ENCODE results near the gene SIAH3.

The SIAH3 gene

DNA sequence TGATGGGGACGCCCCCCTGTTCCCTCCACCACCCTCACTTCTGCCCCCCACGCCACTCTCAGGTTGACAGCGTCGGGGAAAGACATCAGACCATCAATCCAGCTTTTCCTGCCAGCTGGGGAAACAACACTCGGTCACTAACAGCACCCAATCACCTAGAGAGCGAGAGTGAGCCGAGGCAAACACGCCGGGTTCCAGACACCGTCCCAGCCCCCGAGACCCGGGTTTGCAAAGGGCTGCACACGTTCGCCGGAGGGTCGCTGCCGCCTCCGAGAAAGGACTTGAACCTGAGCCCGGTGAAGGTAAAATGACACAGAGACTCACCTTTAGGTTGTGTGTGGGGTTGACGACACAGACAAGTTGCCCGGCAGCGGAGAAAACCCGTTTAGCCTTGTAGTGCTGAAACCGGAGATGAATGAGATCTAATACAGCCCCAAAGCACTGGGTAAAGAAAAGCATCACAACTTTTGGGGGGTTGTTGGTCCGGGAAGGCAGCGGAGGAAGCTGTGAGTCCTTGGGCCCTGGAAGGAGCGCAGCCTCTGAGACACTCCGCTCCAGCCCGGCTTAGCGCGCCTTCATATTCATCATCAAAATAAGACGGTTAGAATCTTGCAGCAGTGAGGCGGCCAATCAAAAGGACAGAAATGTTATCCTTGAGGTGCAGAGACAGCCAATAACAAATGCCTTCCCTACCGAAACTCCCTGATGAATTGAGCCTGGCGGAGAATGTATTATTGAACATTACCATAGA, at the start of gene SIAH3:
Gene SIAH3, minus strand, starts transcription at position 583 of the 751 bp plus-strand sequence. Its CDS starts 124 bp downstream, at position 459.
- H3K9me3 Mint-ChIP-seq, result peaks cover 3% of the 10 kb centered on the region
- H3K4me3 Mint-ChIP-seq, result peak within 1 kb of the TSS; percentile 36
- H3K27me3 Mint-ChIP-seq, result peaks cover 85% of the 10 kb centered on the region
- no peak within 1 kb of the TSS for H3K27ac Mint-ChIP-seq
- H3K4me1 Mint-ChIP-seq, result peaks cover 24% of the 10 kb centered on the region
- no peak for ATAC-seq
- no peaks in the 10 kb centered on the region for H3K36me3 Mint-ChIP-seq

DNA sequence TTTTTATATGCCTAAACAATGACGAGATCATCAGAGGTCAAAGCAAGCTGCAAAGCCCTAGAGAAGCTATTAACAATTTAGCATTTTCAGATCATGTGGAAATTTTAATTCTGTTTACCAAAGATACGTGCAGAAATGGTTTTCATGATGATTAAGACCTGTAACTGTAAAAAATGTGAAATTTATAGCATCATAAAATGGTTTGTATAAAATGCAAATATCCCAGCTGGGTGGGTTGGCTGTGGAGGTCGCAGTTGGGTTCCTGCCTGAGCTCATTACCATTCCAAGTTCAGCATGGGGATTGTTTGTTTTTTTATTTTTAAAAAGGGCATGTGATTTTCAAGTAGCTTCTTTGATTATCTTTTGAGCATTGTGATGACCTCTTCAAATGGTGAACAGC, 47.9 kb upstream of the SIAH3 start:
- H3K27me3 Mint-ChIP-seq, result peaks cover 44% of the 10 kb centered on the region

GRCh38 chr13:45897562-45897961, 46.0 kb upstream of the SIAH3 start:
- ATAC-seq, result no peak
- no peaks in the 10 kb centered on the region for H3K9me3 Mint-ChIP-seq
- no peak overlapping the region for H3K4me3 Mint-ChIP-seq
- peaks cover 38% of the 10 kb centered on the region for H3K27me3 Mint-ChIP-seq
- H3K36me3 Mint-ChIP-seq, result no peaks in the 10 kb centered on the region
- no peaks in the 10 kb centered on the region for H3K4me1 Mint-ChIP-seq
- no peak overlapping the region for H3K27ac Mint-ChIP-seq

More for the DNA sequence above, 47.9 kb upstream of the SIAH3 start:
- H3K9me3 Mint-ChIP-seq, result no peaks in the 10 kb centered on the region
- H3K27ac Mint-ChIP-seq, result no peak overlapping the region
- ATAC-seq, result no peak
- no peaks in the 10 kb centered on the region for H3K4me1 Mint-ChIP-seq
- no peak overlapping the region for H3K4me3 Mint-ChIP-seq
- no peaks in the 10 kb centered on the region for H3K36me3 Mint-ChIP-seq

- Mint-ChIP-seq H3K4me1 (no peaks in the 10 kb centered on the region), H3K4me3 (no peak overlapping the region), H3K27me3 (peaks cover 51% of the 10 kb centered on the region), H3K9me3 (no peaks in the 10 kb centered on the region), H3K36me3 (no peaks in the 10 kb centered on the region), H3K27ac (no peak overlapping the region)
- ATAC-seq, result no peak
Observed at GRCh38 chr13:45896285-45896684, 44.7 kb upstream of the SIAH3 start.

DNA sequence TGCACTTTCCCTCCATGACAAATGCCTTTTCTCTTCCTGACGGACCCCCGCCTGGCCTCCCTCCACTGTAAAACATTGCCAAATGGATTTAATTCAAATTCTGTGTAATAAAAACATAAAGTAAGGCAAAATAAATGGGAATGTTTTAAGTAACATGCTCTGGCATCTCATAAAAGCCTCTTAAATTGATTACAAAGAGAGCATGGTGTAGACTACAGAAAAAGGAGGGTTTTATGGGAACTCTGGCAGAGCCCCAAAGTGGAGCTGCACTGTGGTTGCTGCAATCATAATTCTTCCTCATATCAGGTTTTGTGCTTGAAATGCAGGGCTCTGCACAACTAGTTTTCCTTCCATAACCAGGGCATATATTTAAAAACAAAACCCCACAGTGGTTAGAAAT, 44.3 kb upstream of the SIAH3 start:
- H3K4me3 Mint-ChIP-seq, result no peak overlapping the region
- H3K36me3 Mint-ChIP-seq, result no peaks in the 10 kb centered on the region
- ATAC-seq, result no peak
- no peaks in the 10 kb centered on the region for H3K9me3 Mint-ChIP-seq
- no peaks in the 10 kb centered on the region for H3K4me1 Mint-ChIP-seq
- H3K27me3 Mint-ChIP-seq, result peaks cover 52% of the 10 kb centered on the region
- no peak overlapping the region for H3K27ac Mint-ChIP-seq

DNA sequence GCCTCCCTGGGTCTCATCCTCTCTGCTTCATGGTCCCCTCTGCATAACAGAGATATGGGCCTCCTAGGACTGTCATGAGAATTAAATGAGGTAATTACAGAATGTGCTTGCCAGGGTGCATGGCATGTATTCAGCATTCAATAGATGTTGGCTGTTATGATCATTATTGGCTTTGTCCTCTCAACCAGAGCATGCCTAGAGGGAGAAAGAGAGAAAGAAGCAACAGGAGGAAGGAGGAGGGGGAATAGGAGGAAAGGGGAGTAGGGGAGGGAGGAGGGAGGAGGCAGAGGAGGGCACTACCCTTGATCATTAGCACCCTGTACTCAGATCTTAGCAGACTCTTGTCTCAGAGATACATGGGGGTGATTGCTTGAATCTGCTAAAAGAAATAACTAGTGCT, 41.0 kb upstream of the SIAH3 start:
- Mint-ChIP-seq H3K4me3 (no peak overlapping the region), H3K4me1 (no peaks in the 10 kb centered on the region), H3K27ac (no peak overlapping the region), H3K36me3 (no peaks in the 10 kb centered on the region), H3K9me3 (no peaks in the 10 kb centered on the region), H3K27me3 (peaks cover 45% of the 10 kb centered on the region)
- ATAC-seq, result no peak

- ATAC-seq, result peak; percentile 39
- Mint-ChIP-seq H3K36me3 (no peaks in the 10 kb centered on the region), H3K27me3 (peaks cover 30% of the 10 kb centered on the region), H3K27ac (no peak overlapping the region), H3K9me3 (no peaks in the 10 kb centered on the region), H3K4me3 (no peak overlapping the region), H3K4me1 (no peaks in the 10 kb centered on the region)
Observed at GRCh38 chr13:45889590-45890243, 38.2 kb upstream of the SIAH3 start.

DNA sequence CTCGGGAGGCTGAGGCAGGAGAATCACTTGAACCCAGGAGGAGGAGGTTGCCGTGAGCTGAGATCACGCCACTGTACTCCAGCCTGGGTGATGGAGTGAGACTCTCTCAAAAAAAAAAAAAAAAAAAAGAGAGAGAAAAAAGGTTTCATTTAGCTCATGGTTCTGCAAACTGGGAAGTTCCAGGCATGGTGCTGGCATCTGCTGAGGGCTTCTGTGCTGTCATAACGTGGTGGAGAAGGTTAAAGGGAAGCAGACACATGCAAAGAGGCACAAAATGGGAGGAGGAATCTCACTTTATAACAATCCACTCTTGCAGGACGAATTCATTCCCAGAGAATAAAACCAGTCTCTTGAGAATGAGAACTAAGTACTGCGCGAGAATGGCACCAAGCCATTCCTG, 34.9 kb upstream of the SIAH3 start:
- H3K9me3 Mint-ChIP-seq, result no peaks in the 10 kb centered on the region
- no peaks in the 10 kb centered on the region for H3K36me3 Mint-ChIP-seq
- peaks cover 20% of the 10 kb centered on the region for H3K27me3 Mint-ChIP-seq
- no peak overlapping the region for H3K4me3 Mint-ChIP-seq
- no peak for ATAC-seq
- no peak overlapping the region for H3K27ac Mint-ChIP-seq
- no peaks in the 10 kb centered on the region for H3K4me1 Mint-ChIP-seq

GRCh38 chr13:45885194-45885593, 33.6 kb upstream of the SIAH3 start:
- H3K36me3 Mint-ChIP-seq, result no peaks in the 10 kb centered on the region
- peaks cover 19% of the 10 kb centered on the region for H3K27me3 Mint-ChIP-seq
- no peaks in the 10 kb centered on the region for H3K4me1 Mint-ChIP-seq
- no peaks in the 10 kb centered on the region for H3K9me3 Mint-ChIP-seq
- no peak for ATAC-seq
- H3K27ac Mint-ChIP-seq, result no peak overlapping the region
- no peak overlapping the region for H3K4me3 Mint-ChIP-seq

DNA sequence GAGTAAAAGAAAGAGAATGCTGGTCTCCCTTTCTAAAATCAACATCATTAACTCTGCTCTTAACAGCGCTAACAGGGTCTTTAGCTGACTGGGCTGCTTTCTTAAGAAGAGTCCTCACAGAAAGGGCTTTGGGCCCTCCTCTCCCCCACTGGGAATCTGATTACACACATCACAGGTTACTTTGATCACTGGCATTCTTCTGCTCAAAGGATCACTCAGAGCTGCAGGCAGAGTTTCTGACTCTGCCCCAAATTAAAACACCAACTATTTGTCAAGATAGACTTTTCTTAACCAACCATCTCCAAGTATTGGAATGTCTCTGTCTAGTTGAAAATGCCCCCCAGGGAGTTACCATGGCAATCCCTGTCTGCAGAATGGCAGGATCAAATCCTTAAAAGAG, 31.1 kb upstream of the SIAH3 start:
- Mint-ChIP-seq H3K36me3 (no peaks in the 10 kb centered on the region), H3K9me3 (no peaks in the 10 kb centered on the region), H3K4me1 (no peaks in the 10 kb centered on the region), H3K27ac (no peak overlapping the region), H3K4me3 (no peak overlapping the region), H3K27me3 (peaks cover 13% of the 10 kb centered on the region)
- ATAC-seq, result no peak

GRCh38 chr13:45881353-45881752, 29.8 kb upstream of the SIAH3 start:
- H3K4me3 Mint-ChIP-seq, result no peak overlapping the region
- H3K27me3 Mint-ChIP-seq, result peaks cover 13% of the 10 kb centered on the region
- no peaks in the 10 kb centered on the region for H3K4me1 Mint-ChIP-seq
- H3K36me3 Mint-ChIP-seq, result no peaks in the 10 kb centered on the region
- no peaks in the 10 kb centered on the region for H3K9me3 Mint-ChIP-seq
- ATAC-seq, result no peak
- H3K27ac Mint-ChIP-seq, result no peak overlapping the region

- H3K4me3 Mint-ChIP-seq, result no peak overlapping the region
- ATAC-seq, result no peak
- peaks cover 22% of the 10 kb centered on the region for H3K27me3 Mint-ChIP-seq
Observed at GRCh38 chr13:45880242-45880641, 28.7 kb upstream of the SIAH3 start.

DNA sequence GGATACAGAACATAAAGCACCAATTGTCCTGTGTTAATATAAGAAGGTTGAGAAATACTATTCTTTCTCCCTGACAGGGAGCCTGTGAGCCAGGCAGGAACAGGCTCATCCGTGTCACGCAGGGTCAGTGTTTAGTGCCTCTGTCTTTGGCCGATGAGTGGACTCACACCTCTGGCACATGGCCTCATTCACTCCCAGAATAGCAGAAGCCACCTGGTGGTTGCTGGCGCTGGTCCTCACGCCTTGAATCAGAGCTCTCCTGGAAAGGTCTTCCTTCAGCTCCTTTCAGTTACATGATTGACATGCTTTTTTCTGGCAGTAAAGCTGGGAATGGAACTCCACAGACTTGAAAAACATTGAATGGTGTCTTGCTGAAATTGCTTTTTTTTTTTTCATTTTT, 28.1 kb upstream of the SIAH3 start:
- H3K4me3 Mint-ChIP-seq, result no peak overlapping the region
- no peak for ATAC-seq

More at GRCh38 chr13:45880242-45880641, 28.7 kb upstream of the SIAH3 start:
- H3K9me3 Mint-ChIP-seq, result no peaks in the 10 kb centered on the region
- H3K27ac Mint-ChIP-seq, result no peak overlapping the region
- H3K4me1 Mint-ChIP-seq, result no peaks in the 10 kb centered on the region
- H3K36me3 Mint-ChIP-seq, result no peaks in the 10 kb centered on the region

GRCh38 chr13:45878966-45879365, 27.4 kb upstream of the SIAH3 start:
- Mint-ChIP-seq H3K4me1 (no peaks in the 10 kb centered on the region), H3K27ac (no peak overlapping the region), H3K36me3 (no peaks in the 10 kb centered on the region), H3K27me3 (peaks cover 22% of the 10 kb centered on the region), H3K9me3 (no peaks in the 10 kb centered on the region), H3K4me3 (no peak overlapping the region)
- ATAC-seq, result no peak

More for the DNA sequence above, 28.1 kb upstream of the SIAH3 start:
- H3K27me3 Mint-ChIP-seq, result peaks cover 22% of the 10 kb centered on the region
- H3K36me3 Mint-ChIP-seq, result no peaks in the 10 kb centered on the region
- H3K9me3 Mint-ChIP-seq, result no peaks in the 10 kb centered on the region
- H3K4me1 Mint-ChIP-seq, result no peaks in the 10 kb centered on the region
- H3K27ac Mint-ChIP-seq, result no peak overlapping the region

GRCh38 chr13:45876781-45877180, 25.2 kb upstream of the SIAH3 start:
- H3K27ac Mint-ChIP-seq, result no peak overlapping the region
- H3K9me3 Mint-ChIP-seq, result no peaks in the 10 kb centered on the region

DNA sequence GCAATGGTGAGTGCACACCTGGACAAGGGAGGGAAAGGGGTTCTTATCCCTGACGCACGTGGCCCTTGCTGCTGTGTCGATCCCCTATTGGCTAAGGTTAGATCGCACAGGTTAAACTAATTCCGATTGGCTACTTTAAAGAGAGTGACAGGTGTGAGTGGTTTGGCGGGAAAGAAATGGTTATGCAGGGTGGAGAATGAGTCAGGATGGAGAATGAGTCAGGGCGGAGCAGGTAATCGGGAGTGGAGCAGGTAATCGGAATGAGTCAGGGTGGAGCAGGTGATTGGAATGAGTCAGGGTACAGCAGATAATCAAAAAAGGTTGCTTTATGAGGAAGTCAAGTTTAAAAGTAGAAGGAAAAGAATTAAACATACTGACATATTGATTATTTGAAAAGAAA, 24.4 kb upstream of the SIAH3 start:
- Mint-ChIP-seq H3K27ac (no peak overlapping the region), H3K36me3 (no peaks in the 10 kb centered on the region), H3K27me3 (peaks cover 18% of the 10 kb centered on the region), H3K9me3 (no peaks in the 10 kb centered on the region), H3K4me3 (no peak overlapping the region), H3K4me1 (no peaks in the 10 kb centered on the region)
- no peak for ATAC-seq

More at GRCh38 chr13:45876781-45877180, 25.2 kb upstream of the SIAH3 start:
- no peaks in the 10 kb centered on the region for H3K4me1 Mint-ChIP-seq
- peaks cover 22% of the 10 kb centered on the region for H3K27me3 Mint-ChIP-seq
- H3K4me3 Mint-ChIP-seq, result no peak overlapping the region
- ATAC-seq, result no peak
- H3K36me3 Mint-ChIP-seq, result no peaks in the 10 kb centered on the region

All from stimulated activated memory B cell treated with anti-CD40 and anti-IgM and Interleukin-4, amounts not matched to agents 10 μg/mL and 1 μg/mL and 100 μg/mL, for 72 hours (primary cell).